HCT116 (cell line): Measurements from ENCODE around the gene PGS1. TPM values are rescaled to one million over a fixed set of nuclear protein-coding genes. Genes with fewer than 3 reads are reported as not detected.

ENCODE experiments used
- ATAC-seq: fragments of 200-7000 bp; cut with Tn5 transposase; 2 replicates; pipeline ENCODE4 v1.9.1; 2020; ENCODE audit warnings: mild to moderate bottlenecking, moderate library complexity
- BruUV-seq: library from RNA; stranded (reverse); fragments of 400-500 nt; replicated peaks from 2 replicates; lab custom pipeline; 2021; lab: Mats Ljungman, UMichigan
- CTCF ChIA-PET: fragments of 300-600 bp; sonication (Branson Sonifier 250); formaldehyde crosslinking; loops from one replicate; lab custom pipeline; 2021; ENCODE audit warnings: antibody characterized with exemption; lab: Charles Lee
- POLR2A ChIA-PET: fragments of 300-600, 350-600 bp; sonication (Branson Sonifier 250); formaldehyde crosslinking; loops from one replicate; lab custom pipeline; 2021; ENCODE audit warnings: antibody characterized with exemption; lab: Charles Lee
- RAD21 ChIA-PET, 2 experiments: fragments of 300-600 bp; sonication (Branson Sonifier 250); formaldehyde crosslinking; loops; one replicate each; lab custom pipeline; 2023; ENCODE audit warnings: low total read pairs in 2 of 2; ENCODE audit not compliant: uncharacterized antibody in 2 of 2, unreplicated experiment in 2 of 2, low non-redundant PET in 1 of 2; lab: Charles Lee
- DNase-seq: peaks from one replicate; pipeline ENCODE4 v3.0.0-alpha.2; 2010; ENCODE audit warnings: low read depth, low spot score
- H2AFZ ChIP-seq: fragments of 200-600 bp; shearing (Covaris generic), sonication (generic); 2 replicates; pipeline ENCODE4 v1.6.1; 2017; ENCODE audit warnings: low read depth, mixed run types, mixed read lengths, antibody characterized with exemption, low read length; ENCODE audit not compliant: poor library complexity, severe bottlenecking
- H3K27ac ChIP-seq: 2 replicates; pipeline ENCODE4 v1.5.1; 2012; ENCODE audit warnings: low read depth, low read length
- H3K27me3 ChIP-seq: fragments of 200-600 bp; sonication (generic); 2 replicates; pipeline ENCODE4 v1.6.1; 2016; ENCODE audit warnings: mixed run types, low read length, mixed read lengths; ENCODE audit not compliant: insufficient read depth
- H3K36me3 ChIP-seq, 2 experiments: fragments of 200-500 bp in 1 of 2; fragments of 200-600 bp in 1 of 2; sonication (Bioruptor generic) in 1 of 2; sonication (generic) in 1 of 2; 2 replicates each; pipeline versions ENCODE4 v1.5.1 to v1.6.1; 2014 to 2016; ENCODE audit warnings: low read length in 2 of 2, inconsistent platforms in 1 of 2, mixed read lengths in 1 of 2, mixed run types in 1 of 2; ENCODE audit not compliant: insufficient read depth in 2 of 2, control insufficient read depth in 1 of 2
- H3K4me1 ChIP-seq, 2 experiments: fragments of 200-600 bp in 1 of 2; sonication (generic) in 1 of 2; 2 replicates each; pipeline versions ENCODE4 v1.5.1 to v1.6.1; 2012 to 2017; ENCODE audit warnings: low read length in 2 of 2, inconsistent platforms in 1 of 2, mild to moderate bottlenecking in 1 of 2, mixed read lengths in 1 of 2, mixed run types in 1 of 2, moderate library complexity in 1 of 2; ENCODE audit not compliant: insufficient read depth in 2 of 2, control insufficient read depth in 1 of 2
- H3K4me2 ChIP-seq: fragments of 200-600 bp; sonication (generic); 2 replicates; pipeline ENCODE4 v1.6.1; 2017; ENCODE audit warnings: mixed run types, low read length, mixed read lengths
- H3K4me3 ChIP-seq, 2 experiments: fragments of 200-600 bp in 1 of 2; sonication (generic) in 1 of 2; replicated peaks in 1 of 2; 2 replicates each; pipeline ENCODE4 v1.5.1; 2011 to 2016; ENCODE audit warnings: low read length in 2 of 2, control low read depth in 1 of 2, low read depth in 1 of 2, mild to moderate bottlenecking in 1 of 2, mixed read lengths in 1 of 2, mixed run types in 1 of 2
- H3K79me2 ChIP-seq: fragments of 200-600 bp; sonication (generic); 2 replicates; pipeline ENCODE4 v1.6.1; 2017; ENCODE audit warnings: mild to moderate bottlenecking, mixed run types, low read length, moderate library complexity, mixed read lengths; ENCODE audit not compliant: insufficient read depth
- H3K9ac ChIP-seq: fragments of 200-600 bp; sonication (generic); 2 replicates; pipeline ENCODE4 v1.6.1; 2016; ENCODE audit warnings: low read length, mixed read lengths
- H3K9me2 ChIP-seq: fragments of 200-600 bp; sonication (generic), shearing (Covaris generic); 2 replicates; pipeline ENCODE4 v1.6.1; 2017; ENCODE audit warnings: mixed run types, mild to moderate bottlenecking, moderate library complexity; ENCODE audit not compliant: insufficient read depth
- H3K9me3 ChIP-seq, 2 experiments: fragments of 200-500 bp in 1 of 2; fragments of 200-600 bp in 1 of 2; sonication (Bioruptor generic) in 1 of 2; sonication (generic) in 1 of 2; 2 replicates each; pipeline ENCODE4 v1.6.1; 2014 to 2017; ENCODE audit warnings: low read length in 2 of 2, mixed read lengths in 2 of 2, inconsistent platforms in 1 of 2, low read depth in 1 of 2, mild to moderate bottlenecking in 1 of 2, mixed run types in 1 of 2, moderate library complexity in 1 of 2; ENCODE audit not compliant: control insufficient read depth in 1 of 2, insufficient read depth in 1 of 2
- H4K20me1 ChIP-seq: fragments of 200-600 bp; sonication (generic), shearing (Covaris generic); 2 replicates; pipeline ENCODE4 v1.6.1; 2017; ENCODE audit warnings: mixed run types, mild to moderate bottlenecking, moderate library complexity; ENCODE audit not compliant: insufficient read depth
- ATF3 ChIP-seq: IDR thresholded peaks from 2 replicates; pipeline ENCODE4 v1.6.1; 2012
- CBX3 ChIP-seq: IDR thresholded peaks from 2 replicates; pipeline ENCODE4 v1.6.1; 2012; ENCODE audit warnings: low read depth
- CEBPB ChIP-seq: IDR thresholded peaks from 2 replicates; pipeline ENCODE4 v1.6.1; 2012; ENCODE audit warnings: low read depth
- CTCF ChIP-seq, 3 experiments: fragments of 200-600 bp in 1 of 3; sonication (generic) in 1 of 3; IDR thresholded peaks in 2 of 3; conservative IDR thresholded peaks in 1 of 3; 2 replicates each; pipeline ENCODE4 v1.5.1; 2012 to 2017; ENCODE audit warnings: low read depth in 2 of 3, low read length in 2 of 3, antibody characterized with exemption in 1 of 3, borderline replicate concordance in 1 of 3, control low read depth in 1 of 3, mild to moderate bottlenecking in 1 of 3, mixed read lengths in 1 of 3, mixed run types in 1 of 3, moderate library complexity in 1 of 3; ENCODE audit not compliant: insufficient read depth in 1 of 3
- ELF1 ChIP-seq: IDR thresholded peaks from 2 replicates; pipeline ENCODE4 v1.6.1; 2012; ENCODE audit warnings: low read depth, borderline replicate concordance
- EZH2 ChIP-seq: fragments of 200-600 bp; sonication (generic); IDR thresholded peaks from 2 replicates; pipeline ENCODE4 v1.6.1; 2017; ENCODE audit warnings: antibody characterized with exemption, mixed run types
- FOSL1 ChIP-seq: IDR thresholded peaks from 2 replicates; pipeline ENCODE4 v1.6.1; 2012; ENCODE audit warnings: low read depth
- POLR2AphosphoS5 ChIP-seq: IDR thresholded peaks from 2 replicates; pipeline ENCODE4 v1.6.1; 2011; ENCODE audit warnings: mild to moderate bottlenecking, low read depth, low read length, moderate library complexity
- RAD21 ChIP-seq: IDR thresholded peaks from 2 replicates; pipeline ENCODE4 v1.6.1; 2012; ENCODE audit warnings: low read depth, mild to moderate bottlenecking
- SIN3A ChIP-seq: IDR thresholded peaks from 2 replicates; pipeline ENCODE4 v1.6.1; 2012; ENCODE audit warnings: low read depth
- TCF7L2 ChIP-seq: IDR thresholded peaks from 2 replicates; pipeline ENCODE4 v1.7.0; 2011; ENCODE audit warnings: borderline replicate concordance, inconsistent platforms; ENCODE audit not compliant: insufficient read depth, insufficient read length; ENCODE audit errors: extremely low read depth
- ZFX ChIP-seq: fragments of 450-650 bp; IDR thresholded peaks from 2 replicates; pipeline ENCODE4 v1.6.1; 2017
- ZNF274 ChIP-seq: fragments of 200-500 bp; sonication (Bioruptor generic); IDR thresholded peaks from 2 replicates; pipeline ENCODE4 v1.6.1; 2014; ENCODE audit warnings: mild to moderate bottlenecking, low read depth, low read length, inconsistent platforms
- intact Hi-C: fragments of 100-400 bp; cut with micrococcal nuclease; formaldehyde crosslinking; loops from 2 replicates; pipeline ENCODE4 v1.10.0; 2022
- total RNA-seq: library from RNA; stranded (reverse); gene quantifications from one replicate; pipeline ENCODE4 v1.2.1, GENCODE V29; 2021; ENCODE audit not compliant: unreplicated experiment
- TF ChIP-seq, protein P1 (sequence below): IDR thresholded peaks from 2 replicates; pipeline ENCODE4 v1.6.1; 2012
- TF ChIP-seq, protein P2 (sequence below): IDR thresholded peaks from 2 replicates; pipeline ENCODE4 v1.6.1; 2011; ENCODE audit warnings: mild to moderate bottlenecking, low read length, moderate library complexity; ENCODE audit not compliant: insufficient replicate concordance; ENCODE audit errors: extremely low read depth

PGS1 gene
- total RNA-seq, 1 experiment from 2014 or later = 44.4 TPM

DNA sequence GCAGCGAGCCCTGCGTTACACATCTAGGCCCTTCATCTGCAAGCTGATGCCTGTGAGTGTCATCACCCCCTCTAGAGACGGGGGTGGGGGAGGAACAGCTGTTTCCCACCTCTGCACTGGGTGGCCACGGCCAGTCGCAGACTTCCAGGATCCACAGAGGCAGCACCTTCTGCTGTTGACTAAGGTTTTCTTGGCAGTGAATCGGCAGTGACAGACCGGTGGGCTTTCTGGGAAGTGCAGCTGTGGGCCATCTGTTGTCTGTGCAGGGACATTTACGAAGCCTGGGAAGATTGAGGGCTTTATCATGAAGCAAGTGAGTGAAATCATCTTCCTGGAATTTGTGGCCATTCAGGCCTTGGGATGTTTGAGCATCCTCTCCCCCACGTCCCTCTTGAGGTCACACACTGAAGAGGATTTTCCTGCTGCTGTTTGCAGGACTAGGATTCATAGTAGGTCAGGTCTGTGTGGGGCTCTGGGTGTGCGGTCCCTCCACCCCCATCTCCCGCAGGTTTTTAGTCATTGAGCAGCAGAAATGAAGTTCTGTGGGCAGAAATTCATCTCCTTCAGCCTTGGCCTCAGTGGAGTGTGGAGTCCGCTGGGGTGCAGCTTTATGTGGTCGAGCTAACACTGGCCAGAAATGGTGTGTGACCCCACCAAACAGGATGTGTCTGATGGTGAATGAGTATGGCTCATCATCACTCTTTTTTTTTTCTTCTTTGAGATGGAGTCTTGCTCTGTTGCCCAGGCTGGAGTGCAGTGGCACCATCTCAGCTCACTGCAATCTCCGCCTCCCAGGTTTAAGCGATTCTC lies 12.0 kb downstream of the PGS1 start:
- no peak overlapping the region for H3K4me3 ChIP-seq
- DNase-seq (no peak), ATAC-seq (peak; percentile 63)
- intact Hi-C loops = no loop called here
- H3K27me3 ChIP-seq = no peaks in the 10 kb centered on the region
- RAD21 ChIA-PET = no interaction called here
- H2AFZ ChIP-seq = no peak overlapping the region
- no peaks in the 10 kb centered on the region for H3K9me3 ChIP-seq
- H3K27ac ChIP-seq = no peak overlapping the region
- H3K36me3 ChIP-seq = peaks cover 5 to 15% of the 10 kb centered on the region in 2 experiments; a peak in 2 of 4 replicates
- no peak overlapping the region for H3K4me2 ChIP-seq
- H3K9me2 ChIP-seq = no peaks in the 10 kb centered on the region
- CTCF ChIA-PET = interaction anchor here (0.6 to 1.5 kb wide), 4 partner anchors 21 to 139 kb away, joined by 3 to 4 read pairs (median 3); no protein-coding TSS in a partner anchor
- no peak overlapping the region for H3K9ac ChIP-seq
- H4K20me1 ChIP-seq = peaks cover 11% of the 10 kb centered on the region; the same call in 1 of the 2 replicates
- TF ChIP-seq FOSL1 (no peak), CTCF (IDR thresholded peaks at IDR 0.05 in 2 of 3, conservative IDR thresholded peaks at IDR 0.05 in 1 of 3; ENCODE audit: borderline replicate concordance in 1 of 3, insufficient read depth in 1 of 3, low read depth in 2 of 3, low read length in 2 of 3) (peak in 2 of 3 experiments; percentile 39 to 53; a peak in 4 of 6 replicates), CEBPB (no peak)
- POLR2A ChIA-PET = no interaction called here
- no TSS peak for BruUV-seq
- H3K79me2 ChIP-seq = peaks cover 96% of the 10 kb centered on the region
- peaks cover 13 to 32% of the 10 kb centered on the region in 2 experiments for H3K4me1 ChIP-seq

DNA sequence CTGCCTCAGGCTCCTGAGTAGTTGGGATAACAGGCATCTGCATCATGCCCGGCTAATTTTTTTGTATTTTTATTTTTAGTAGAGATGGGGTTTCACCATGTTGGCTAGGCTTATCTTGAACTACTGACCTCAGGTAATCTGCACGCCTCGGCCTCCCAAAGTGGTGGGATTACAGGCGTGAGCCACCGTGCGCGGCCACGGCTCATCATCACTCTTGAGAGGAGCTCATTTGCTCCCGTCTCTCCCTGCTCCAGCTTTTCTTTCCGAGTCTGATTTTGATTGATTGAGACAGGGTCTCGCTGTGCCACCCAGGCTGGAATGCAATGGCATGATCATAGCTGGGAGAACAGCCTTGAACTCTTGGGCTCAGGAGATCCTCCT lies 12.6 kb downstream of the PGS1 start:
- H3K9me2 ChIP-seq = no peaks in the 10 kb centered on the region
- RAD21 ChIA-PET = no interaction called here
- DNase-seq (no peak), ATAC-seq (no peak)
- H3K27me3 ChIP-seq = no peaks in the 10 kb centered on the region
- H4K20me1 ChIP-seq = peaks cover 11% of the 10 kb centered on the region; the same call in 1 of the 2 replicates
- no peak overlapping the region for H3K9ac ChIP-seq
- BruUV-seq = no TSS peak
- H3K4me3 ChIP-seq = no peak overlapping the region
- peaks cover 13 to 29% of the 10 kb centered on the region in 2 experiments for H3K4me1 ChIP-seq
- peak overlapping the region; percentile 53; the same call in 1 of the 2 replicates for H3K4me2 ChIP-seq
- peaks cover 7 to 20% of the 10 kb centered on the region in 2 experiments; a peak in 2 of 4 replicates for H3K36me3 ChIP-seq
- CTCF ChIA-PET = interaction anchor here (0.6 to 1.8 kb wide), 5 partner anchors 10 to 140 kb away, joined by 3 to 7 read pairs (median 3); no protein-coding TSS in a partner anchor
- POLR2A ChIA-PET = no interaction called here
- peaks cover 96% of the 10 kb centered on the region for H3K79me2 ChIP-seq
- no peak overlapping the region for H2AFZ ChIP-seq
- no peaks in the 10 kb centered on the region for H3K9me3 ChIP-seq
- H3K27ac ChIP-seq = peak overlapping the region; percentile 60; the same call in 1 of the 2 replicates
- intact Hi-C loops = no loop called here
- TF ChIP-seq, protein P1, sequence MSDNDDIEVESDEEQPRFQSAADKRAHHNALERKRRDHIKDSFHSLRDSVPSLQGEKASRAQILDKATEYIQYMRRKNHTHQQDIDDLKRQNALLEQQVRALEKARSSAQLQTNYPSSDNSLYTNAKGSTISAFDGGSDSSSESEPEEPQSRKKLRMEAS = no peak
- TF ChIP-seq CBX3 = no peak
- no peak for TF ChIP-seq ZNF274
- TF ChIP-seq TCF7L2 = no peak
- TF ChIP-seq CEBPB = no peak
- TF ChIP-seq SIN3A = no peak
- TF ChIP-seq, protein P2, sequence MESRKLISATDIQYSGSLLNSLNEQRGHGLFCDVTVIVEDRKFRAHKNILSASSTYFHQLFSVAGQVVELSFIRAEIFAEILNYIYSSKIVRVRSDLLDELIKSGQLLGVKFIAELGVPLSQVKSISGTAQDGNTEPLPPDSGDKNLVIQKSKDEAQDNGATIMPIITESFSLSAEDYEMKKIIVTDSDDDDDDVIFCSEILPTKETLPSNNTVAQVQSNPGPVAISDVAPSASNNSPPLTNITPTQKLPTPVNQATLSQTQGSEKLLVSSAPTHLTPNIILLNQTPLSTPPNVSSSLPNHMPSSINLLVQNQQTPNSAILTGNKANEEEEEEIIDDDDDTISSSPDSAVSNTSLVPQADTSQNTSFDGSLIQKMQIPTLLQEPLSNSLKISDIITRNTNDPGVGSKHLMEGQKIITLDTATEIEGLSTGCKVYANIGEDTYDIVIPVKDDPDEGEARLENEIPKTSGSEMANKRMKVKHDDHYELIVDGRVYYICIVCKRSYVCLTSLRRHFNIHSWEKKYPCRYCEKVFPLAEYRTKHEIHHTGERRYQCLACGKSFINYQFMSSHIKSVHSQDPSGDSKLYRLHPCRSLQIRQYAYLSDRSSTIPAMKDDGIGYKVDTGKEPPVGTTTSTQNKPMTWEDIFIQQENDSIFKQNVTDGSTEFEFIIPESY = no peak
- TF ChIP-seq ATF3 = no peak
- no peak for TF ChIP-seq ELF1
- TF ChIP-seq EZH2 = no peak
- no peak for TF ChIP-seq ZFX
- TF ChIP-seq RAD21 = no peak
- TF ChIP-seq POLR2AphosphoS5 = no peak
